ENCODE results near the gene HIVEP1.

The HIVEP1 gene

GRCh38 chr6:12034349-12034748 is 22.2 kb downstream of the HIVEP1 start:
- no peak for DNase-seq (ENCODE audit: low spot score)
- TF ChIP-seq CTCF (IDR thresholded peaks at IDR 0.05; ENCODE audit: extremely low read depth, insufficient read depth, missing control alignments): no peak
- in situ Hi-C loops (cut with MboI; ENCODE audit: low pct_unique_long_range_greater_than_20kb, low sequenced_read_pairs, unreplicated experiment): no loop called here

GRCh38 chr6:12034837-12035236 is 22.7 kb downstream of the HIVEP1 start:
- TF ChIP-seq CTCF (IDR thresholded peaks at IDR 0.05; ENCODE audit: extremely low read depth, insufficient read depth, missing control alignments): no peak
- no peak for DNase-seq (ENCODE audit: low spot score)
- in situ Hi-C loops (cut with MboI; ENCODE audit: low pct_unique_long_range_greater_than_20kb, low sequenced_read_pairs, unreplicated experiment): no loop called here

GRCh38 chr6:12036766-12037165 is 24.7 kb downstream of the HIVEP1 start:
- no peak for TF ChIP-seq CTCF (IDR thresholded peaks at IDR 0.05; ENCODE audit: extremely low read depth, insufficient read depth, missing control alignments)
- no peak for DNase-seq (ENCODE audit: low spot score)
- in situ Hi-C loops (cut with MboI; ENCODE audit: low pct_unique_long_range_greater_than_20kb, low sequenced_read_pairs, unreplicated experiment): no loop called here

GRCh38 chr6:12037798-12038197 is 25.7 kb downstream of the HIVEP1 start:
- no peak for TF ChIP-seq CTCF (IDR thresholded peaks at IDR 0.05; ENCODE audit: extremely low read depth, insufficient read depth, missing control alignments)
- in situ Hi-C loops (cut with MboI; ENCODE audit: low pct_unique_long_range_greater_than_20kb, low sequenced_read_pairs, unreplicated experiment): no loop called here
- no peak for DNase-seq (ENCODE audit: low spot score)

- TF ChIP-seq CTCF (IDR thresholded peaks at IDR 0.05; ENCODE audit: extremely low read depth, insufficient read depth, missing control alignments): no peak
- in situ Hi-C loops (cut with MboI; ENCODE audit: low pct_unique_long_range_greater_than_20kb, low sequenced_read_pairs, unreplicated experiment): no loop called here
- no peak for DNase-seq (ENCODE audit: low spot score)
Measured at GRCh38 chr6:12039540-12040459, 27.7 kb downstream of the HIVEP1 start.

GRCh38 chr6:12047304-12047703 is 35.2 kb downstream of the HIVEP1 start:
- no peak for DNase-seq (ENCODE audit: low spot score)
- TF ChIP-seq CTCF (IDR thresholded peaks at IDR 0.05; ENCODE audit: extremely low read depth, insufficient read depth, missing control alignments): no peak
- in situ Hi-C loops (cut with MboI; ENCODE audit: low pct_unique_long_range_greater_than_20kb, low sequenced_read_pairs, unreplicated experiment): no loop called here

Measured in GM13977 (cell line).